ENCODE measurements around the gene HOXB3.

GRCh38 chr17:48537316-48537715, 52.7 kb downstream of the HOXB3 start:
- TF ChIP-seq CTCF (IDR thresholded peaks at IDR 0.05) (no peak), POLR2A (IDR thresholded peaks at IDR 0.05) (no peak)

All from transverse colon (tissue), 3 donors.